Activated T-helper 1 cell treated with anti-CD3 and anti-CD28 coated beads, Interleukin-2, amount 50 U/mL, for 16 hours (primary cell): ENCODE measurements around the gene RICTOR.
"Not testable (repeated sequence)": the region's sequence is repeated elsewhere in the genome, so short reads cannot be mapped to it uniquely, and the experiment has no call there.

Source experiments
- DNase-seq, 2 donors: peaks; one replicate each; pipeline ENCODE4 v3.0.0-alpha.2; 2020; ENCODE audit warnings: low read depth in 1 of 2, low spot score in 1 of 2

The RICTOR gene

DNA sequence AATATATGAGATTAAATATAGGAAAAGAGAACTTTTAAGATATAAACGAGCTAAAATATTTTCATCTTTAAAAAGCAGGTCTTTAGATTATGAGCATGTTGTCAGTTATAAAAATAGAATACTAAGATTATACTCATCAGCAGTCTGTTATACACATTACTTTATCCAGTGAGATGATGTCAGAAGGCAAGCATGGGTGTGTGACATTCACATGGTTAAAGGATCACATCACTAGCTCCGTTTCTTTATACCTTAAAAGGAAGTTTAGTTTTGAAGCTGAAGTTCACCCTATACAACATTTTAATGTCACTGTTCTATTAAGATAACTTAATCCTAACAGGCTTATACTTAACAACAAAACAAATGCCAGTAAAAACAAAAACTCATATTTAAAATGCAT lies 59.6 kb downstream of the RICTOR start:
- no peak for DNase-seq

DNA sequence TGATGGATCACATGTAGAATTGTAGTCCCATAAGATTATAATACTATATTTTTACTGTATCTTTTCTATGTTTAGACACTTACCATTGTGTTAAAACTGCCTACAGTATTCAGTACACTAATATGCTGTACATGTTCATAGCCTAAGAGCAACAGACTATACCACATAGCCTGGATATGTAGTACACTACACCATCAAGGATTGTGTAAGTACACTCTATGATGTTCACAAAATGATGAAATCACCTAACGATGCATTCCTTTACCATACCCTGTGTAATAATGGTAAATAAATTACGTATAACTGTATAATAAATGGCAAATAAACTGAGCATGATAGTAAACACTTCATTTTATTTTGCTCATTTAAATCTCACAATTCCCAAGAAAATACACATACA lies 60.3 kb downstream of the RICTOR start:
- no peak for DNase-seq

DNA sequence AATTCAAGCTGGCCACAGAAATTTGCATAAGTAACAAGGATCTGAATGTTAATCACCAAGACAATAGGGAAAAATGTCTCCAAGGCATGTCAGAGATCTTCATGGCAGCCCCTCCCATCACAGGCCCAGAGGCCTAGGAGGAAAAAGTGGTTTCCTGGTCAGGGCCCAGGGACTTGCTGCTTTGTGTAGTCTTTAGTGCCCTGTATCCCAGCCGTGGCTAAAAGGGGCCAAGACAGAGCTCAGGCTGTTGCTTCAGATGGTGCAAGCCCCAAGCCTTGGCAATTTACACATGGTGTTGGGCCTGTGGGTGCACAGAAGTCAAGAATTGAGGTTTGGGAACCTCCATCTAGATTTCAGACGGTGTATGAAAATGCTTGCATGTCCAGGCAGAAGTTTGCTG lies 63.2 kb downstream of the RICTOR start:
- DNase-seq: not testable (repeated sequence)

- no peak for DNase-seq
Measured at GRCh38 chr5:39009981-39010380, 64.2 kb downstream of the RICTOR start.

- no peak for DNase-seq
Measured at GRCh38 chr5:39009280-39009679, 64.9 kb downstream of the RICTOR start.

DNA sequence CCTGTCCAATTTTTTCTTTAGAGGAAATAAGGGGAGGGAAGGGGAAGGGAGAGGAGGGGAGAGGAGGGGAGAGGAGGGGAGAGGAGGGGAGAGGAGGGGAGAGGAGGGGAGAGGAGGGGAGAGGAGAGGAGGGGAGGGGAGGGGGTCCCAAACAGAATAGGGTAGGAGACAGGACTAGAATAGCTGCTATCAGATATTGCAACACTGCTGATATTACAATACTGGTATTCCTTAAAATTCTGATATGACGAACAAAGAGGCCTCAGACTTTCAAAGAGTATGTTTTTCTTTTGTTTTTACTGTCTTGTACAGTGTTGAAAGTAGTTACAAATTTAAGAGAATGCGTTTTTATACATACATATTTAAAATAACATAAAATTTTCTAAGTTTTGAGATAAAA lies 67.5 kb downstream of the RICTOR start:
- DNase-seq: no peak

- DNase-seq: no peak
Measured at GRCh38 chr5:39005566-39006232, 68.5 kb downstream of the RICTOR start.

- DNase-seq: no peak
Measured at GRCh38 chr5:39001683-39002082, 72.5 kb downstream of the RICTOR start.

DNA sequence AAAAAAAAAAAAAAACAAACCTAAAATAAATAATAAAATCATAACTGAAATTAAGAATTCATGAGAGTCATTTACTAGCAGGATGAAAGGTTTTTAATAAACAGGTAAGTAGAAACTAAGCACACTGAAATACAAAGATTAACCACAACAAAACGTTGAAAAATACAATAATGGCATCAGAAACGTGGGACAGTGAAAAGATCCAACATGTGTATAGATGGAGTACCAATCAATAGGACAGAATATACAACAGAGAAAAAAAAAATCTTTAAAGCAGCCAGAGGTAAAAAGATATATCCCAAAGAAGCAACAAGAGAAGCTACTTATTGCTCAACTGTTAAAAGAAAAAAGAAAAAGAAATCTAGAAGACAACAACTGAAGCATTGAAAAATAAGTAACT lies 75.2 kb downstream of the RICTOR start:
- DNase-seq: no peak

GRCh38 chr5:38997591-38997990 lies 76.6 kb downstream of the RICTOR start:
- DNase-seq: no peak

DNA sequence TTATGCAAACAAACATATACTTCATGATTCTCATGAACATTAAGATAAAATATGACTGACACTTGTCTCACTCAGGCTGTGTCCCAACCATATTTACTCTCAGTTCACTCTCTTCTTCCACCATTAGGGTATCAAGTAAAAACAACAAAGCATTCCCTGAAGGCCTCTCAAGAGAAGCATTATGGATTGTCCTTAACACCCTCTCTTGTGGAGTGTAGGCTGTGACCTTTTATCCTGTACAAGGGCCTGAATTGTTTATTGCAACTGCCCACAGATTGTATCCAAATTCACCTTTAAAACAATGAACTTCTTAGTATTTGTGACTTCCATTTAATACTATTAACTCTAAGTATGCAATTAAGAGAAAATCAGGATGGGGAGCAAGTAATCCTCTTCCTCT lies 78.1 kb downstream of the RICTOR start:
- DNase-seq: no peak

GRCh38 chr5:38994324-38994927 lies 79.8 kb downstream of the RICTOR start:
- peak in 1 of 2 donors; percentile 2 for DNase-seq

DNA sequence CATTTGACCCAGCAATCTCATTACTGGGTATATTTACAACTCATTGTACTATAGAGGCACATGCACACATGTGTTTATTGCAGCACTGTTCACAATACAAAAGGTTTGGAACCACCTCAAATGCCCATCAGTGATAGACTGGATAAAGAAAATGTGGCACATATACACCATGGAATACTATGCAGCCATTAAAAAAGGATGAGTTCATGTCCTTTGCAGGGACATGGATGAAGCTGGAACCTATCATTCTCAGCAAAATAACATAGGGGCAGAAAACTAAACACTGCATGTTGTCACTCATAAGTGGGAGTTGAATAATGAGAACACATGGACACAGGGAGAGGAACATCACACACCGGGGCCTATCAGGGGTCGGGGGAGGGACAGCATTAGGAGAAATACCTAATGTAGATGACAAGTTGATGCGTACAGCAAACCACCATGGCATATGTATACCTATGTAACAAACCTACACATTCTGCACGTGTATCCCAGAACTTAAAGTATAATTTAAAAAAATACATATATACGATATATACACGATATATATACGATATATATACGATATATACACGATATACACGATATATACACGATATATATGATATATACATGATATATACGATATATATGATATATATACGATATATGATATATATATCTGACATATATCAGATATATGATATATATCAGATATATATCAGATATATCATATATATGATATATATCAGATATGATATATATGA lies 84.1 kb downstream of the RICTOR start:
- DNase-seq: not testable (repeated sequence)

GRCh38 chr5:38985909-38986452 lies 88.2 kb downstream of the RICTOR start:
- DNase-seq: no peak

GRCh38 chr5:38979535-38979934 lies 94.7 kb downstream of the RICTOR start:
- no peak for DNase-seq

DNA sequence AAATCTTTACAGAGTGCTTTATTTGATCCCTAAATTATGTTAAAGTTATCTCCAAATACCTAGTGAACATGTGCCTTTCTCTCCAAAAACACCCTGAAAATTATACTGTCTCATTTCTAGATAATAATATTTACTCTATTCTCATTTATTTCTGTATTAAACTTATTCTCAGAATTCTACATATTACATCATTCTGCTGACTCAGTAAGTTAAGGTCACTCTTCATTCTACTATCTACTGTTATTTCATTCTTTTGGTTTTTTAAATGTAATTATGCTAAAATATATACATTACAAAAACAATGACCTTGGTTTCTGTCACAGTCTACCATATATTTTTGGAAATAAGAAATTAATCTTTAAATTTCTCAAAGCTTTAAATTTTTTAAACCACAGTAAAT lies 96.2 kb downstream of the RICTOR start:
- DNase-seq: no peak

DNA sequence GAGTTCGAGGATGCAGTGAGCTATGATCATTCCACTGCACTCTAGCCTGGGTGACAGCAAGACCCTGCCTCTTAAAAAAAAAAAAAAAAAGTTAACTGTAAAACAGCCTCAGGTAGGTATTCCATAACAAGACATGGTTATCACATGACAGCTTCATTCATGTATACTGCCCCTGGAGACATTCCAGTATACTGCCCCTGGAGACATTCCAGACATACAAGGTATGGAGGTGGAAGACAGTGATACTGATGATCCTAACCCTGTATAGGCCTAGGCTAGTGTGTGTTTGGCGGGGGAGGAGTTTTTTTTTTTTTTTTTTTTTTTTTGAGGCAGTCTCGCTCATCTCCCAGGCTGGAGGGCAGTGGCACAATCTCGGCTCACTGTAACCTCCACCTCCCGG lies 105.5 kb downstream of the RICTOR start:
- DNase-seq: no peak

DNA sequence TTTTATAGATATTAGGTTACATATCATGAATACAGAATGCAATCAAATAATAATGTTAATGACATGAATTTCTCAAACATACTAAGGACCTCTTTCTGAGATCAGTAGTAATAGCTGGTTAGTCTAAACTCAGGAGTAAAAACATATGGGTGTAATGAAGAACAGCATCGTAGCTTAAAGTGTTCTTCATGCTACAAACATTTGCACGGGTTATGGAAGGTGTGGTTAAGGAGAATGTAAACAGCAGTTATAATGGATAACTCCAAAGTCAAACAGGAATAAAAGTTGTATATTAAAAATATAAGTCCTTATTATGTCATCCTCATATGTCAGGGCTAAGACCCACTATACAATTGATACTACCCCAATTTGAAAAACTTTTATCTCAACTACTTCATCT lies 112.5 kb downstream of the RICTOR start:
- no peak for DNase-seq

GRCh38 chr5:38953426-38954012 lies 120.7 kb downstream of the RICTOR start:
- no peak for DNase-seq

GRCh38 chr5:38948501-38948900 lies 125.7 kb downstream of the RICTOR start:
- DNase-seq: no peak

GRCh38 chr5:38944282-38944681 lies 129.9 kb downstream of the RICTOR start:
- no peak for DNase-seq

- no peak for DNase-seq
Measured at GRCh38 chr5:38941912-38942311, 132.3 kb downstream of the RICTOR start.
